ENCODE data around the gene RALGDS. TPM values are rescaled to one million over a fixed set of nuclear protein-coding genes. Genes with fewer than 3 reads are reported as not detected.
"Not testable (repeated sequence)": the region's sequence is repeated elsewhere in the genome, so short reads cannot be mapped to it uniquely, and the experiment has no call there.

RALGDS gene
- total RNA-seq, result 10 to 100 TPM; 26.7 to 30.1 TPM

DNA sequence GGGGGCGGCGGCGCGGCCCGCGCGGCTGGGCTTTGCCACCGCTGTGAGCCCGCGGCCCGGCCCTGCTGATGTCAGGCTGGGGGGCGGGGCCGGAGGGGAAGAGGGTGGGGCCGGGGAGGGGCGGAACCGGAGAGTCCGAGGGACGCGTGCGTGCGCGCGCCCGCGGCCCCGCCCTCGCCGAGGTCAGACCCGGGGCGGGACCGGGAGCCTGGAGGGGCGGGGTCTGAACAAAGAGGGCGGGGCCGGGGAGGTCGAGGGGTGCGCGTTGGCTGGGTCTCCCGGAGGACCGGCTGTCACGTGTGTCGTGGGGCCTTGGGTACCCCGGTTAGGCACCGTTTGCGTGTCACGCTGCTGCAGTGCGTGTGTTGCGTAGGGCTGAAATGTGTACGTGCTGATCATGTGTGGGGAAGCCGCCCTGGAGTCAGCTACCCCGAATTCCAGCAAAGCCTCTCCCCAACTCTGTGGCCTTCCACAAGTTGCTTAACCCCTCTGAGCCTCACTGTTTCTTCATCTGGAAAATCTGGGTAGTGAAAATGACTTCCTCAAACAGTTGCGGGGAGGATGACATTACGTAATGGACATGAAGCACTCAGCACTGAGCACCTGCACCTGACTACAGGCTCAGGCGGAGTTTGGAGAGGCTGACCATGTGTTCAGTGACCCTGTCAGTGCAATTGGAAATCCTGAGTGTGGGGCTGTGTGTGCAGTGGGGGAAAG is at the start of gene RALGDS:
Gene RALGDS (minus strand): TSS at position 43 of the 717 bp plus-strand sequence. CDS start 86 bp downstream, outside the sequence.
- TF ChIP-seq, protein P1, sequence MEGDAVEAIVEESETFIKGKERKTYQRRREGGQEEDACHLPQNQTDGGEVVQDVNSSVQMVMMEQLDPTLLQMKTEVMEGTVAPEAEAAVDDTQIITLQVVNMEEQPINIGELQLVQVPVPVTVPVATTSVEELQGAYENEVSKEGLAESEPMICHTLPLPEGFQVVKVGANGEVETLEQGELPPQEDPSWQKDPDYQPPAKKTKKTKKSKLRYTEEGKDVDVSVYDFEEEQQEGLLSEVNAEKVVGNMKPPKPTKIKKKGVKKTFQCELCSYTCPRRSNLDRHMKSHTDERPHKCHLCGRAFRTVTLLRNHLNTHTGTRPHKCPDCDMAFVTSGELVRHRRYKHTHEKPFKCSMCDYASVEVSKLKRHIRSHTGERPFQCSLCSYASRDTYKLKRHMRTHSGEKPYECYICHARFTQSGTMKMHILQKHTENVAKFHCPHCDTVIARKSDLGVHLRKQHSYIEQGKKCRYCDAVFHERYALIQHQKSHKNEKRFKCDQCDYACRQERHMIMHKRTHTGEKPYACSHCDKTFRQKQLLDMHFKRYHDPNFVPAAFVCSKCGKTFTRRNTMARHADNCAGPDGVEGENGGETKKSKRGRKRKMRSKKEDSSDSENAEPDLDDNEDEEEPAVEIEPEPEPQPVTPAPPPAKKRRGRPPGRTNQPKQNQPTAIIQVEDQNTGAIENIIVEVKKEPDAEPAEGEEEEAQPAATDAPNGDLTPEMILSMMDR (IDR thresholded peaks at IDR 0.05), result no peak
- Histone ChIP-seq H3K4me3 (peak within 1 kb of the TSS; percentile 79 to 83), H3K27me3 (no peaks in the 10 kb centered on the region), H3K4me1 (peaks cover 2 to 76% of the 10 kb centered on the region in 2 donors), H3K9me3 (no peaks in the 10 kb centered on the region), H3K27ac (peak within 1 kb of the TSS; percentile 89 to 94), H3K36me3 (no peaks in the 10 kb centered on the region)
- DNase-seq (ENCODE audit: low spot score), result peak; percentile 89

GRCh38 chr9:133170716-133171115 is 49.7 kb upstream of the RALGDS start:
- DNase-seq (ENCODE audit: low spot score), result no peak
- H3K27ac ChIP-seq, result no peak overlapping the region
- no peaks in the 10 kb centered on the region for H3K36me3 ChIP-seq
- no peaks in the 10 kb centered on the region for H3K4me1 ChIP-seq
- TF ChIP-seq, protein P1 (IDR thresholded peaks at IDR 0.05), result no peak
- no peak overlapping the region for H3K4me3 ChIP-seq
- no peaks in the 10 kb centered on the region for H3K27me3 ChIP-seq
- H3K9me3 ChIP-seq, result no peaks in the 10 kb centered on the region

DNA sequence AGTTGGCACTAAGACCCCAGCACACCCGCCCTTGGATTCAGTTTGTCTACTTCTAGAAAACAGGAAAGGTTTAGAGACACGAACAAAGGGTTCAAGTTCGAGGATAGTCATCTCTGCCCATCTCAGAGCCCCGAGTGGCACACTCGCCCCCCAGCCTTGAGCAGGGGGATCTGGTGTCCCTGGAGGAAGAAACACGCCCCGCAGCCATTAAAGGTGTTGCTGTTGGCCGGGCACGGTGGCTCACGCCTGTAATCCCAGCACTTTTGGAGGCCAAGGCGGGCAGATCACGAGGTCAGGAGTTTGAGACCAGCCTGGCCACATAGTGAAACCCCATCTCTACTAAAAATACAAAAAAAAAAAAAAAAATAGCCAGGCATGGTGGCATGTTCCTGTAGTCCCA is 48.6 kb upstream of the RALGDS start:
- not testable (repeated sequence) for H3K27me3 ChIP-seq; H3K4me1 ChIP-seq; H3K9me3 ChIP-seq; DNase-seq (ENCODE audit: low spot score); H3K4me3 ChIP-seq; H3K36me3 ChIP-seq; H3K27ac ChIP-seq

DNA sequence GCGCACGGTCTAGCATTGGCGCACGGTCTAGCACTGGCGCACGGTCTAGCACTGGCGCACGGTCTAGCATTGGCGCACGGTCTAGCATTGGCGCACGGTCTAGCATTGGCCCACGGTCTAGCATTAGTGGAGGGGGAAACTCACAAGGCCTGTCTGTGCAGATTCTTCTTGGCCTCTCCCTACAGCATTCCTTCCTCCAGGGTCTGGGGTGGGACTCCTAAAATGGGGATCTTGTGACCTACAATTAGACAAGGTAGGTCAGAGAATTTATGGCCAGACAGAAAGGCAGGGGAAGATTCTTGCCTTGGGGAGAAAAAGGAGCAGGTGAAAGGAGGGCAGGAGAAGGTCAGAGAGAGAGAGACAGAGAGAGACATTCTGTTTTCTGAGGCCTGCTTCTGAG is 48.1 kb upstream of the RALGDS start:
- no peaks in the 10 kb centered on the region for H3K27me3 ChIP-seq

DNA sequence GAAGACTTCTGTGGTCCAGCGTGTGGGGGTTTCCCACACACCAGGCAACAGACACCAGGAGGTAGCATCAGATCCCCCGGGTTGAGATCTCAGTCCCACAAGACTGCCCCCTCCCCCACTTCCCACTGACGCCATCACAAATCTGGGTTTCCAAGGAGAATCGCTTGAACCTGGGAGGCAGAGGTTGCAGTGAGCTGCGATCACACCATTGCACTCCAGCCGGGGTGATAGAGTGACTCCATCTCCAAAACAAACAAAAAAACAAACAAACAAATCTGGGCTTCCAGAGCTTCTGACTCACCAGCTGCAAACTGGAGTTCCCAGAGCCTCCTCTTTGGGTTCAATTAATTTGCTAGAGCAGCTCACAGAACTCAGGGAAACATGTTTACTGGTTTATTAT is 47.4 kb upstream of the RALGDS start:
- Histone ChIP-seq H3K9me3 (no peaks in the 10 kb centered on the region), H3K27ac (no peak overlapping the region), H3K4me1 (peaks cover 0 to 12% of the 10 kb centered on the region in 2 donors), H3K4me3 (no peak overlapping the region), H3K36me3 (no peaks in the 10 kb centered on the region), H3K27me3 (no peaks in the 10 kb centered on the region)
- DNase-seq (ENCODE audit: low spot score), result no peak
- TF ChIP-seq, protein P1 (IDR thresholded peaks at IDR 0.05), result no peak

More for the DNA sequence above, 48.1 kb upstream of the RALGDS start:
- no peak for DNase-seq (ENCODE audit: low spot score)
- Histone ChIP-seq H3K9me3 (no peaks in the 10 kb centered on the region), H3K36me3 (no peaks in the 10 kb centered on the region), H3K4me3 (no peak overlapping the region), H3K27ac (no peak overlapping the region), H3K4me1 (peaks cover 0 to 6% of the 10 kb centered on the region in 2 donors)
- TF ChIP-seq, protein P1 (IDR thresholded peaks at IDR 0.05), result no peak

GRCh38 chr9:133167769-133168168 is 46.7 kb upstream of the RALGDS start:
- no peak for DNase-seq (ENCODE audit: low spot score)
- peaks cover 0 to 19% of the 10 kb centered on the region in 2 donors for H3K4me1 ChIP-seq
- H3K36me3 ChIP-seq, result no peaks in the 10 kb centered on the region
- no peak overlapping the region for H3K27ac ChIP-seq
- no peak overlapping the region for H3K4me3 ChIP-seq
- TF ChIP-seq, protein P1 (IDR thresholded peaks at IDR 0.05), result no peak
- no peaks in the 10 kb centered on the region for H3K9me3 ChIP-seq
- H3K27me3 ChIP-seq, result no peaks in the 10 kb centered on the region
